NCI-H510A treated with DMSO at 0.1 percent for 48 hours (cell line): ENCODE measurements around the gene HAO1.
A peak's percentile ranks its signal among the peaks of the same experiment; 100 is the strongest.

Experiments used
- DNase-seq: peaks from one replicate; lab custom pipeline; 2025; lab: John Stamatoyannopoulos, UW

Gene HAO1

DNA sequence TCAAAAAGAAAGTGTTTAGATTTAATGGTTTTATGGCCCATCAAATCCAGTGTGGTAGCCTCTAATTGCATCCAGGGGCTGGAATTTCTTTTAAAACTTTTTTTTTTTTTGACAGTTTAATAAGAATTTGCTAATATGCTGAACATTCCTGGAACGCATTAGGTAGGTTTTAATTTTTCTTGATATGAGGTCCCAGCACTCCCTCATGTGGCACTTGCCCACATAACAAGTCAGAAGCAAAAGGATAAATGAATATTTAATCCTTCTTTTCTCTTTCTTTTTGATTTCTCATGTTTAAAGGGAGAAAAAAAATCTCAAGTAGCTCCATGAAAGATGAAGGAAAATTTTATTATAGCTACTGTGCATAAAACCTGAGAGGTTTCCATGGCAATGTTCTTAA is 13.5 kb downstream of the HAO1 start:
- DNase-seq, result peak; percentile 4

DNA sequence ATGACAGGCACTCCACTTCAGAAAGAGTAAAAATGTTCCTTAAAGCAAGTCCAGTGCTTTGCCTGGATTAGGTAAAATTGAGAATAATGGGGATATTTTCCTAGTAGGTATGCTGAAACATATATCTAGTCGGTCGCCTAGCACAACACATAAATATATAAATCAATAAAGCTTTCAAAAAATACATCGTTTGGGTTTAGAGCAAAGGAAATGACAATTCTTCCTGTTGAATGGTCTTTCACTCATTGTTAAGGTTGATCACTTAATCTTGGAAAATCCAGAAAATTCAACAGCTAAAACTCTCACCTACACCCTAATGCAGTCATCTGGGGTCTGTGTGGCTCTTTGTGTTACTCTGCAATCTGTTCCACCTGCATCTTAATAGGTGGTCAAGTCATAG is 13.9 kb downstream of the HAO1 start:
- no peak for DNase-seq

DNA sequence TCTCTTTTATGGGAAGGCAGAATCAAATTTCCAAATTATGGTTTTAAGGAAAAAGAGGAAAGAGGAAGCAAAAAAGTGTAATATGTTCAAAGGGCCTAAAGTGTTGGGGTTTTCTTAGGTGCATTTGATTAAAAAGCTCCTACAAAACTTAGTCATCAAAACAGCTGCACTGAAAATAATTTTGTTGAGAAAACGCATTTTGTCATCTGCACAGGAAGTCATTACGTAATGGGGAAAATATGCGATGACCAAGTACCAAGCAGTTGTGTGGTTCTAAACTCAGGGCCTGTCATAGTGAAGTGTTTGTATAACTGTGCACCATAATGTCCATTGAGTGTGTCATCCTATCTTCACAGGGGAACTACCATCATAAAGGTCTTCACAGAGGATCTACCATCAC is 15.6 kb downstream of the HAO1 start:
- DNase-seq, result no peak

DNA sequence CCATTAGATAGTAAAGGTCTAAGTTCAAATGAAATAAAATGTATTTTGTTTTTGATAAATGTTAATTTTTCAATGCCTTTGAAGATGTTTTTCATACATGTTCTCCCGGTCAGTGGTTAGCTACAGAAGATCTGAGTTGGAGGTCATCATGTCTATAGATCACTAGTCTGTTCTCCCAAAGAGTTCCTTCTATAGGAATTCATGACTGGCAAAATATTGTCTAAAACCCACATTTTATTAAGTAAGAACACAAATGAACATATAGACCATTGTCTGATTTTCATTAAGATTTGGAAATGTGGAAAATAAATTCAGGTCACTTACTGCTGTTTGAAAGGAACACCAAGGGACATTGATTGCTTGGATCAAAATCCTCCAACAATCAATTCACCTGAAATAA is 23.6 kb downstream of the HAO1 start:
- DNase-seq, result no peak

DNA sequence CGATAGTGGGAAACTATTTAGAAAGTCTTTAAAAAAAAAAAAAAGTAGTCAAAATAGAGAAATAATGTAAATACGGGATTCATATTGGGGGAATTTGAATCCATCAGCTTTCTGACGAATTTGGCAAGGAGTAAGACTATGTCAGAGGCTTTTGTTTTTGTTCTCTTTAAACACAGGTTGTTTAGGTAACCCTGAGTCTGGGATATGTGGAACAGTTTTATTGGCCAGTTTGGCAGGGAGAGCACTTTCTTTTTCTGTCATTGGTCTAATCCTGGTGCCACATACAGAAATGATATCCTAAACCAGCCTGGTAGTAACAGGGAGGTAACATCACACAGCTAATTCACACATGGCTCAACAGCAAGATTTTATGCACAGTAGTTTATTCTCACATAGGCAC is 27.7 kb downstream of the HAO1 start:
- no peak for DNase-seq

DNA sequence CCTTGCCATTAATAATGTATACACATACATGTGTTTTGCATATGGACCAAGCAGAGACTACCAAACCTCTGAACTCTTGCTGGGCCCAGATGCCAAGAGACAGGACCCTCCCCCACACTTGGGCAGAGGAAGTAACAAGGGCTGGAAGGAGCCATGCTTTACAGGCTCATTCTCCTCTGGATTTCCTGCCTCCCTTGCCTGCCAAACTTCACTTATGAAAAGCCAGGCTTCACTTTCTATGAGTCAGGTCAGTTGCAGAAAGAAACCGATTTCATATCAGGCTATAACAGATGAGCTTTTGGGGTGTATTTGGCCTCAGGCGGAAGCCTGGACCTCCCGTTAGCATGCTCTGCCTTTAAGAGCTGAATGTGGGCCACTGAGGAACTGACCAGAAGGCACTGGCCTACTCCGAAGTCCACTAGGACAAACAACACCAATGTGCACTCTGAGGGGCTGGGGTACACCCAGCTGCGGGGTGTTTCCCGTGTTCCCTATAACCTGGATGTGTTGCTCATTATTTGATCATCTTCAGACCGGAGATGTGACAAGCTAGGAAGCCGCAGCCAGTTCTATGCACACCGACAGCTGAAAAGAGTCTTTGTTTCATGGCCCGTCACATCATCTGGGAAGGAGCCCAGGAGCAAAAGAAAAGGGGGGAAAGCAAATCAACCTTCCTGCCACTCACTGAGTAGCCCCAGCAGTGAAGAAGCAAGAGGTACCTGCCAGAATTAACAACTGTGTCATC is 28.5 kb downstream of the HAO1 start:
- DNase-seq, result no peak

DNA sequence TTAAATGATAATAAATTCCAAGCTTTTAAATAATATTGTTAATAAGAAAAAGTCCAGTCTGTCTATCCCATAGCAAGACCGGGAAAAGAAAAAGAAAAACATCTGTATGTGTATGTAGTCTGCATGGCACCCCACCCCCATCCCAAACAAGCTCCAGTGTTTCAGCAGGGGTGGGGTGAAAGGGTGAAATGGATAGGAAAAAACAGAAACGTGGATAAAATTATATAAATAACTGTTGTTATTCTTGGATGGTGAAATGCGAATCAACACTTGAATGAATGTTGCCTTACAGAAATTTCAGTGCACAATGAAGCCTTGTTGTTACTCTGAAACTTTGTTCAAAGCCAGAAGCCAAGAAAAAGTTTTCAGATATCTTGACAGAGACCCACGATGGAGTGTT is 31.4 kb downstream of the HAO1 start:
- DNase-seq, result no peak

DNA sequence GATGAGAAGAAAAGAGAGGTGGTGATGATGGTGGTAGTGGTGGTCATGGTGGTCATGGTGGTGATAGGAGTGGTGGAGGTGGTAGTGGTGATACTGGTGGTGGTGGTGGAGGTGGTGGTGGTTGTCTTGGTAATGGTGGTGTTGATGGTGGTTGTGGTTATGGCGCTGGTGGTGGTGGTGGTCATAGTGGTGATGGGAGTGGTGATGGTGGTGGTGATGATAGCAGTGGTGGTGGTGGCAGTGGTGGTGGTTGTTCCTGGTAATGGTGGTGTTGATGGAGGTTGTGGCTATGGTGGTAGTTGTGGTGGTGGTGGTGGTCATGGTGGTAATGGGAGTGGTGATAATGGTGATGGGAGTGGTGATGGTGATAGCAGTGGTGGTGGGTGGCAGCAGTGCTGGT is 36.8 kb downstream of the HAO1 start:
- DNase-seq, result no peak

DNA sequence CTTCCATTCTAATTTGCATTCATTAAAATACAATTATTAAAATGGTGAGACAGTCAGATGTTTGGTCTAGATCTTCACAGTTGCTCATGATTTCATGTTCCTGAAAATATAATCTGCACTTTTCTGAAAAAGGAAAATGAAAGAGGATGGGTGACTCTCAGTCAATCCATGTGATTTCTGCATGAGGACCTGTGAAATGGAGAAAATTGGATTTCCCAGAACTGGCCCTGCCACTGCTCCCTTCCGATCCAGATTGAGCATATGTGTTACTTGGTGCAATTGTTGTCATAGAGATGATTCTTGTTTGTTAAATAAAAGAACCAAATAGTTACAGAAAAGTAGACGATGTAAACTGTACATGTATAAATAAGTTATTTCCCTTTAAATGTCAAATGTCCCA is 37.4 kb downstream of the HAO1 start:
- DNase-seq, result no peak

DNA sequence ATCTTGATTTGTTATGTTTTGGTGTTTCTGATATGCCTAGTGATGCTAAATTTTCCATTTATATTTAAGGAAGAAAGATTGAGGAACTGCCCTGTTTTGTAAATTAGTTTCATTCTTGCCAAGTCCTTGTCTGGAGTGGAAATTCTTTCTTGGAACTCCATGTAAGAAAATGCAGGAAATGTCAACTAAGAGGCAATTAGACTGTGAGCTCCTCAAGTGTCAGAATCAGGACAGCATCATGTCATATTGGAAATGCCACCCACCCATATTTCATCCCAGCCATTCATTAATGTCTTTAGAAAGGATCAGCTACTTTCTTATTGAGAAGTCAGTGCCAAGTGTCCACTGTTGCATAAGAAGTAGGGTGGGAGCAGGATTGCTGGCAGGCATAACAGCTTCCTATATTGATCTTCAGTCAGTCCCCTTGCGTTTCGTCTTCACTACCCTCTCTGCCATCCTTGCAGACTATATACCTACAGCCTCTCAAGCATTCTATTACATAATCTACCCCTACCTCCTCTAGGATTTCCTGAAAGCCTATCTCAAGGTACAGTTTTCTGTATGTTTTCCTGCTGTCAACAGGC is 42.4 kb downstream of the HAO1 start:
- DNase-seq, result no peak

DNA sequence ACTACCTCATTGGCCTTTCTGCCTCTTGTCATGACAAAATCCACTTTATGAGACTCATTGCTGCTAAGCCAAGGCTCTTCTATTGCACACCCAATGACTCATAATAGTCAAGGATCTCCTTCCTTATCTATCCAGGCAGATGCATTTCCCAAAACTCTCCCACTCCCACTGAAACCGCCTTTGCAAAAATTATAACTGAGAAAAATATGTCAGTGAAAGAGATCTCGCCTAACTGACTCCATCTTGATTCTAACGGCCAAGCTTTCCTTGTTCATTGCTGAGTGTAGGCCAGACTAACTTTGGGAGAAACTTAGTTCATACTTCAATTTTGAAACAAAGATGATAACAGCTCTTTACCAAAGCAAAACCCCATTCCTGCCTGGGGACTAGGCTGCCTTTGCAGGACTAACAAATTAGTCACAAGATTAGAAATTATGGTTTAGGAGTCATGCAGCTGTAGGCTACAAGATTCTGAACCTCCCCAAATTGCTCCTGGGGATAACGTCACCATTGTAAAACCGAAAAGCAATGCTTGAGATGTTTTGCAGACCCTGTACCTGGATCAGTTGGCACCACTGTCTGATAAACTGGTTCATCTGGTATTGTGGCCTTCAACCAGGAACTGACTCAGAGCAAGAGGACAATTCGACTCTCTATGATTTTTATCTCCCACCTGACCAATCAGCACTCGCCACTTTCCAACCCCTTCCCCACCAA is 47.1 kb downstream of the HAO1 start:
- no peak for DNase-seq

DNA sequence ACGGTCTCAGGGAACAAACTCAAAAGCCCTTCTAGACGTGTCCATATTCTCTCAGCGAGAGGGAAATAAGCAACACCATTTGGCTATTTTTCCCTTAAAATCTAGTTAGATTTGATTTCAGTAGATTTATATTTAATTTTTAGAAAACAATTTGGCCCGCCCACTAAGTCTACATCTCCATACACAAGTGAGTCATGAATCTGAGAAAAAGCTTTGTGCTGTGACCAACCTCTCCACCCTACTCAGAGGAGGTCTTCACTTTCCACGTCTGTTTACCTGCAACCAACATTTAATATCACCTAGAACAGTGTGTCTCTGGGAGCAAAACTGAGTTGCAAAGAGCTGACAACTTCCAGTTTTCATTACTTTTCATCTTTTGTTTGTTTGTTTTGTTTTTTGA is 48.6 kb downstream of the HAO1 start:
- DNase-seq, result no peak

DNA sequence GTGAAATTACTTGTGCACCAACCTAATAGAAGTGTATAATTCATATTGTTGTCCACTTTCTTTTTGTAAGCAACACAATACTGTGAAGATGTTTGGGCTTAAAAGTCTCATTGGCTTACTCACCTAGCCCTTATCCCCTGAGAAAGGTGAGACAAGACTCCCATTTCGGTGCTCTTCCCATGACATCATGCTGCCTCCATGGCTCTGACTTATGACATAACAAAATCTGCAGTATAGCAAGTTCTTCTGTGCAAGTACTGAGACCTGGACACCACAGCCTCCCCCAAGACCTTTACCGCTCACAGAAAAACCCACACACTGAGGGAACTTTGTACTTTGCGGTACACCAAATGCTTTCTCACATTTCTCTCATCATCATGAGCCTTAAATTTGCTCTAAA is 50.5 kb downstream of the HAO1 start:
- no peak for DNase-seq

DNA sequence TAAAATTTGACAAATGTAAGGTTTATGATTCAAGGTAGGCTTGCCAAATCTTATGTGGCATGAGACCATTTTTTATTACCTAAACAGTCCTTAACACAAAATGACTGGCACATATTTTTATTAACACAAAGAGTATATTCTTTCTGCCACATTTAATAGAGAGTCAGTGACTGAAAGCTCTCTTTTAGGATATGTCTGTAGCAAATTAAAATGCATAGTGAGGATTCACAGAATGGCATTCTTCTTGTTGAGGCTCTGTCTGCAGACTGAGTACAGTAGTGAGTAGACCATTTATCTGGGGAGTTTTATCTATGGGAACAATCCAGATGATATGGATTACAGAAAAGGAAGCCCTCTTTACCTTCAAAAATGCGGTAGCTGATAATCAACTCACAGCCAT is 56.5 kb downstream of the HAO1 start:
- no peak for DNase-seq

DNA sequence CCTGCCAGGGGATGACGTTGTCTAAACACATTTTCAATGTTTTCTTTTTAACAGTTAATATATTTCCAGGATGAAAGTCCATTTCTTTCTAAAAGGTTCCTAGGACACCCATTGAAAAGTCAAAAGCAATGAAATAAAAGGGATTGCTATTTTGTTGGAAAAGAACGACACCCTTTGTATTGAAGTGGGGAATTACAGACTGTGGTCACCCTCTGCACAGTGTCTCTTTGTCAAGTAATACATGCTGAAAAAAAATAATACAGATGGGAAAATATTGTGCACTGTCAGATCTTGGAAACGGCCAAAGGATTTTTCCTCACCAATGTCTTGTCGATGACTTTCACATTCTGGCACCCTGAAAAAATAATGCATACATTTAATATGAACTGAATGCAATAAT is 56.9 kb downstream of the HAO1 start:
- no peak for DNase-seq

DNA sequence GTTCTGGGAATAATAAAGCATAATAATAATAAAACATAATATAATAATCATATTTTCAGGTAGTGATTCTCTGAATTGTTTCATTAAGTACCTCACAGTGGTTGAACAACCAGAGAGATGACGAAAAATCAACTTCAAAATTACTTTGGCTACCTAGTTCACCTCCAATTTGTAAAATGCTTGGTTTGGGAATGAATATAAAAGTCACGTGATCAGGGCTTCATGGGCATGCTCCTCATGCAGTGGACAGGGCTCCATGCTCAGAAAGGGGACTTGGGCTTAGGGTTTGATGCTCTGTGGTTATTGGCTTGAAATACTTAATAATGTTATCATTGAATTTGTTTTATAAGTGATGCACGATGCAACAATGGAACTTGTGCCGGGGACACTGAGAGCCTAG is 58.2 kb downstream of the HAO1 start:
- DNase-seq, result no peak

DNA sequence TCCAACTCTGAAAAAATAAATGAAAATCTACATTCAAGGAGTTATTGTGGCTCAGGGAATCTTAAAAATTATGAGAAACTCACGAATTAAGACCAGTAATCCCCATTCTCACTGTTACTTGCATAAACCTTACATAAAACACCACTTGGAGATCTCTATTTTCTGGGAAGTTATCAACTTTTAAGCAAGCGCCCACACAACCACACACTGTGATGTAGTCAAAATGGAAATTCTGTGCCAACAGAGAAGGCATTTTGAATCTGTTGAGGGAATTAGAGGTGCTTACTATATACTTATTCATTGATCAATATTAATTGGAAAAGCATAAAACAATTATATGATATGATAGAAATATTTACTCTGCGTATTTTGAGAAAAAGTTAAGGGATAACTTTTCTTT is 58.7 kb downstream of the HAO1 start:
- no peak for DNase-seq

DNA sequence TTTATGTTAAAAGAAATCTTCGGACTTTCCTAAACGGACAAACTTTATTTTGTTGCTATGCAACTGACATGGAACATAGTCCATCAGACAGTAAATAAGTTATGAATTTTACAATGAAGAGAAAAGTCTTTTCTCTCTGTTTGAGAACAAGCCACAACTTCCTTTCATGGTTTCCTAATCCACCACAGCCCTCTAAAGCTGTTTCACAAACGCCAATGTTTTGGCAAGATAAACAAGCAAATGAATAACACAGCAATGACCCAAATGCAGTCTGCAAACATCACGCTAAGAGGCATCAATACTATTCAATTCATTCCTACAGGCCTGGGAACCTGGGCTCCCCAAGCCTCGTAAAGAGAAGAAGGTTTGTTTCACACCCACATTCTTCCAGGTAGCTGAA is 60.4 kb downstream of the HAO1 start:
- DNase-seq, result no peak

DNA sequence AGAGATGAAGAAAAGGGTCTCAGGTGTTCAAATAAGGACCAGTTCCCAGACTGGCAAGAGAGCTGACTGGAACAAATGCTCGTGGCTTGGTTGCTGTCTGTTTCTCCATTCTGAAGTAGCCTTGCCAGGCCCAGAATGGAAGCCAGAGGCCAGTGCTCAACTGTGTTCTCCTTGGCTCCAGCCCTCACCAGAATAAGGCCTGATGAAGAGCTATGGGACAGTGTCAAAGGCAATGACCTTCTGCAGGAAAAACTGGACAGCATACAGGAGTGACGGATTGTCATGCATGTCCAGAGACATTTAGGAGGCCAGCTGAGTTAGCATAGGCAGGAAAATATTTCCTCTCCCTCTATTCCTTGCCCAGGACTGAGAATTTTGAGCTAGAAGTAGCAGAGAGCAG is 72.2 kb downstream of the HAO1 start:
- no peak for DNase-seq

DNA sequence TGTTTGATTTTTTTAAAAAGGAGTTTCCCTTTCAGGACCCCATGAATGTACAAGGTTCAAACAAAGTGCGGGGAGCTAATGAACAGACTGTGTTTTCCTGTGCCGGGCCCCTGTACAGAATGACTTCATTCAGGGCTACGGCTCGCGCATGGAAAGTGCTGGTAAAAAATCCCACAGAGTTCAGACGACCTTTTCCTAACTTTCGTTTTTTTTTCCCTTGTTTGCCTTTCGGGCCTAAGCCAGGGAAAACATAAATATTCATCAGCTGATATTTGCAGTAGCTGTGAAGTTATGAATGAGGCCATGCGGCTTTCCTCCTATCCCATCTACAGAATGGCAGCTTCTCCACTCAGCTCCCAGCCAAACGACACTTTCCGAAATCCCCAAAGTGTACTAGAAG is 74.0 kb downstream of the HAO1 start:
- no peak for DNase-seq

DNA sequence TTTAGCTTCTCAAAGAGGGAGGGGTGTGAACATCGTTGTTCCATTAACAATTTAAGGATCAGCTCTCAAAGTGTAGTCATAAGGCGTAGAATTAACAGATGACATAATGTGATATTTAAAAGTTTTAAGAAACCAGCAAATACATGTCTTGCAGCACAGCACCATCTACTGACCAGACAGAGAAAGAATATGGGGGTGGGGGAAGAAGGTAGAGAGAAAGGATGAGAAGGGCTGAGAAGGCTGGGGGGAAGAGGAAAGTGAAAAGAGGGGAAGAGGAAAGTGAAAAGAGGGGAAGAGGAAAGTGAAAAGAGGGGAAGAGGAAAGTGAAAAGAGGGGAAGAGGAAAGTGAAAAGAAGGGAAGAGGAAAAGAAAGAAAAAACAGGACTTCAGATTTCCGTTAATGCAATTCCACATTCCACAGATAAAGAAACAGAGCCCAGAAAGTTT is 80.9 kb downstream of the HAO1 start:
- peak; percentile 85 for DNase-seq

DNA sequence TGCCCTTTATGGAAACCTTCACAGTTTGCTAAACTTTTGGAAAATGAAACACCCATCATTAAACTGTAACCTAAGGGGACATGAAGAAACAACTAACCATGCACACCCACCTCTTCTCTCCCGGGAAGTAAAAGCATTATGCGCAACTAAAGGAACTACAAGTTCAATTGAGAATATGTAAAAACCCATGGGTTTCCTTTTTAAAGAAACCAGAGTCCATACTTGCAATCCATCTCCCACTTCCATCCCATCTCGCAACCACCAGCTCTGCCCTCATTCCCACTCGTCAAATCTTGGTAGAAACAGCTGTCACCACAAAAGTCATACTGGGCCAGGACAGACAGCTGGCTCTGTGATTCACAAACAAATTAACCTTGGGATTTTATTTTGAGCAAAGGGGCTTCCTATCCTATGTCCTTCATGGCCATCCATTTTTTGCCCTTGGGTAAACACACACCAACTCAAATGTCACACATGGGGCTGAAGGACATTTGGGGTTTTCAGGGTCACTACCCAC is 81.5 kb downstream of the HAO1 start:
- no peak for DNase-seq

DNA sequence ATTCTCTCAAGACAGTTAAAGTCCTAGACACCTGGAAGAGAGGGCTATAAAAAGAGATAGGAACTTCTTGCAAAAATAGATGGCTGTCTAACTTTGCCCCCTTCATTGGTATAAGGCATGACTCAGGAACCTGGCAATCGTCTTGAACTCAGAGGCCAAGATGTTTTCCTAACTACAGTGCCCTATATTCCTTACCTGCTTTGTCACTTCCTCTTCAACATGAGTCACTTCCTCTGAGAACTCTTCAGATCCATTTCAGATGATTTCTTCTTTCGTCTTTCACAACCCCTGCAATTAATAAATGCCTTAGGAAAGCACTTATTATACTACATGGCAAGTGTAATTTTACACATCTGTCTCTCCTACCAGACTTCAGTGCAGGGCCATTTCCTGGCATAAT is 83.5 kb downstream of the HAO1 start:
- no peak for DNase-seq
